ENCODE results near the gene OR51E2. TPM values are rescaled to one million over a fixed set of nuclear protein-coding genes. Genes with fewer than 3 reads are reported as not detected.

OR51E2 gene
- total RNA-seq, 2 donors from 2014 or later = 0.30 to 0.74 TPM

- no peak overlapping the region for H3K27ac ChIP-seq
- H3K36me3 ChIP-seq = no peaks in the 10 kb centered on the region
These were observed 12.9 kb downstream of the OR51E2 start for GRCh38 chr11:4684631-4685285.

DNA sequence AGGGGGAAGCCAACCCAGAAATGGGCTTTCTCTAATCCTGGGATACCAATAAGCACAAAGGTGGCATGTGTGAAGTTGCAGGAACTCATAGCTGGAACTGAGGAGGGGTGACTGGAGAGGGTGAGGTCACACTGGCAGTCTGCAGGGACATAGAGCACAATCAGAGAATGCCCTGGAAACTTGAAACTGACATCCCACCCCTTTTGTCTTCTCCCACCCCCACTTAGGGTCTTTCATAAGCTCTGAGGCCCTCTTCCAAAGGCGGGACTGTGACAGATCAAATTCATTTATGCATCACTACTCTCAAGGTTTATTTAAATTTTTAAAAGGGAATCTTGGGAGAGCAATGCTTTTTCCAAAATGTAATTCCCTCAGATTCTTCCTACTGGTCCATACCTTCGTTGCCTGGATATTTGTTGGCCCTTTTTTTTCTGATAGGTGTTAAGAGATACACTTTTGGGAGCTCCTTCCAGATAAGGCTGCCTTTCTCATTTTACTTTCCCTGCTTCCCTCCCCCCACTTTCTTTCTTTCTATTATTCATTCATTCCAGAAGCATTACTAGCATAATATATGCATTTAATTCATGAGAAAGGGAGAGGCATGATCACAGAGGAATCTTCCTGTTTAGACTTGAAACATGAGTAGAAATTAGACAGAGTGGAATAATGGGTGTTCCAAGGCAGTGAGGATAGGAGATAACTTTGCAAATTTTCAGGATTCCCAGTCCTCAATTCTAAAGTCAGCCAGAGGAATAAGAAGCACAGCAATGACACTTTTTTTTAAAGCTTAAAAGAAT lies 14.8 kb downstream of the OR51E2 start:
- intact Hi-C loops (cut with DNase I) = no loop called here
- no peaks in the 10 kb centered on the region for H3K4me1 ChIP-seq

More at GRCh38 chr11:4684631-4685285, 12.9 kb downstream of the OR51E2 start:
- intact Hi-C loops (cut with DNase I) = no loop called here
- Histone ChIP-seq H3K4me3 (no peak overlapping the region), H3K9me3 (no peaks in the 10 kb centered on the region), H3K4me1 (no peaks in the 10 kb centered on the region), H3K9ac (ENCODE audit: low read depth in 2 of 2, low read length in 2 of 2) (no peak overlapping the region), H3K27me3 (no peaks in the 10 kb centered on the region)
- TF ChIP-seq, protein P1, sequence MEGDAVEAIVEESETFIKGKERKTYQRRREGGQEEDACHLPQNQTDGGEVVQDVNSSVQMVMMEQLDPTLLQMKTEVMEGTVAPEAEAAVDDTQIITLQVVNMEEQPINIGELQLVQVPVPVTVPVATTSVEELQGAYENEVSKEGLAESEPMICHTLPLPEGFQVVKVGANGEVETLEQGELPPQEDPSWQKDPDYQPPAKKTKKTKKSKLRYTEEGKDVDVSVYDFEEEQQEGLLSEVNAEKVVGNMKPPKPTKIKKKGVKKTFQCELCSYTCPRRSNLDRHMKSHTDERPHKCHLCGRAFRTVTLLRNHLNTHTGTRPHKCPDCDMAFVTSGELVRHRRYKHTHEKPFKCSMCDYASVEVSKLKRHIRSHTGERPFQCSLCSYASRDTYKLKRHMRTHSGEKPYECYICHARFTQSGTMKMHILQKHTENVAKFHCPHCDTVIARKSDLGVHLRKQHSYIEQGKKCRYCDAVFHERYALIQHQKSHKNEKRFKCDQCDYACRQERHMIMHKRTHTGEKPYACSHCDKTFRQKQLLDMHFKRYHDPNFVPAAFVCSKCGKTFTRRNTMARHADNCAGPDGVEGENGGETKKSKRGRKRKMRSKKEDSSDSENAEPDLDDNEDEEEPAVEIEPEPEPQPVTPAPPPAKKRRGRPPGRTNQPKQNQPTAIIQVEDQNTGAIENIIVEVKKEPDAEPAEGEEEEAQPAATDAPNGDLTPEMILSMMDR (IDR thresholded peaks at IDR 0.05) = no peak
- no peak for DNase-seq

GRCh38 chr11:4680341-4680740 lies 17.3 kb downstream of the OR51E2 start:
- DNase-seq = no peak
- no peaks in the 10 kb centered on the region for H3K36me3 ChIP-seq
- no peak overlapping the region for H3K4me3 ChIP-seq
- intact Hi-C loops (cut with DNase I) = no loop called here
- H3K27ac ChIP-seq = no peak overlapping the region
- TF ChIP-seq, protein P1 (IDR thresholded peaks at IDR 0.05) = no peak
- H3K27me3 ChIP-seq = no peaks in the 10 kb centered on the region
- H3K9me3 ChIP-seq = no peaks in the 10 kb centered on the region
- H3K9ac ChIP-seq (ENCODE audit: low read depth in 2 of 2, low read length in 2 of 2) = no peak overlapping the region
- no peaks in the 10 kb centered on the region for H3K4me1 ChIP-seq

More for the DNA sequence above, 14.8 kb downstream of the OR51E2 start:
- Histone ChIP-seq H3K36me3 (no peaks in the 10 kb centered on the region), H3K9me3 (no peaks in the 10 kb centered on the region), H3K27ac (no peak overlapping the region), H3K27me3 (no peaks in the 10 kb centered on the region), H3K9ac (ENCODE audit: low read depth in 2 of 2, low read length in 2 of 2) (no peak overlapping the region), H3K4me3 (no peak overlapping the region)
- no peak for DNase-seq
- TF ChIP-seq, protein P1 (IDR thresholded peaks at IDR 0.05) = no peak

- intact Hi-C loops (cut with DNase I) = no loop called here
These were observed 19.7 kb downstream of the OR51E2 start for GRCh38 chr11:4677948-4678347.

DNA sequence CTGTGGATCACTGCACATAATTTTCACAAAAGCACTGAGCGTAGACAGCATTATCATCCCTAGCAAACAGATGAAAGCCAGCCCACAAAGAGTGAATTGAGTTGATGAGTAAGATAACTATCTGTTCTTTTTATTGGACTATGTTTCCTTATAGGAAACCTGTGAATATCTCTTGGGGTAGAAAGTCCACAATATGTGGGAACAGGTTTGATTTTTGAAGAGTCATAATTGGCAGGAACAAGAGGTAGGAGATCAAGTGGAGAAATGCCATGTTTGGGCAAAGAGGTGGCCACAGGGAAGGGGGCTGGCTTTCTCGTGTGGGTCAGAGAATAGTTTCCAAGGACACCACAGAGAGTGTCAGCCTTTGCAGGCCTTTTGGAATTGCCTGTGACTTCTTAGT lies 23.9 kb downstream of the OR51E2 start:
- Histone ChIP-seq H3K9me3 (no peaks in the 10 kb centered on the region), H3K4me3 (no peak overlapping the region), H3K27ac (no peak overlapping the region), H3K27me3 (no peaks in the 10 kb centered on the region), H3K4me1 (no peaks in the 10 kb centered on the region), H3K36me3 (no peaks in the 10 kb centered on the region), H3K9ac (ENCODE audit: low read depth in 2 of 2, low read length in 2 of 2) (no peak overlapping the region)
- DNase-seq = no peak
- TF ChIP-seq, protein P1 (IDR thresholded peaks at IDR 0.05) = no peak
- intact Hi-C loops (cut with DNase I) = no loop called here

More at GRCh38 chr11:4677948-4678347, 19.7 kb downstream of the OR51E2 start:
- Histone ChIP-seq H3K9ac (ENCODE audit: low read depth in 2 of 2, low read length in 2 of 2) (no peak overlapping the region), H3K36me3 (no peaks in the 10 kb centered on the region), H3K4me3 (no peak overlapping the region), H3K27me3 (no peaks in the 10 kb centered on the region), H3K9me3 (no peaks in the 10 kb centered on the region), H3K27ac (no peak overlapping the region), H3K4me1 (no peaks in the 10 kb centered on the region)
- no peak for DNase-seq
- TF ChIP-seq, protein P1 (IDR thresholded peaks at IDR 0.05) = no peak
